Esophagus muscularis mucosa (tissue), 4 donors: ENCODE data around the gene PCED1A. TPM values are rescaled to one million over a fixed set of nuclear protein-coding genes. Genes with fewer than 3 reads are reported as not detected.

Experiments used
- DNase-seq: peaks from one replicate; pipeline ENCODE4 v3.0.0-alpha.2; 2017; ENCODE audit errors: extremely low spot score
- H3K27ac ChIP-seq, 4 donors: fragments of 200-600 bp; sonication (generic); replicated peaks in 1 of 4; 1 replicate in 3 of 4; 2 replicates in 1 of 4; pipeline ENCODE4 v1.5.1; 2016 to 2019; ENCODE audit warnings: mild to moderate bottlenecking in 1 of 4
- H3K27me3 ChIP-seq, 4 donors: fragments of 200-600 bp; sonication (generic); one replicate each; pipeline versions ENCODE4 v1.5.1 to v1.6.0; 2016 to 2019
- H3K36me3 ChIP-seq, 4 donors: fragments of 200-600 bp; sonication (generic); one replicate each; pipeline ENCODE4 v1.5.1; 2016 to 2019
- H3K4me1 ChIP-seq, 4 donors: fragments of 200-600 bp; sonication (generic); one replicate each; pipeline ENCODE4 v1.5.1; 2016 to 2019
- H3K4me3 ChIP-seq, 4 donors: fragments of 200-600 bp; sonication (generic); 1 replicate in 2 of 4; 2 replicates in 2 of 4; pipeline ENCODE4 v1.5.1; 2016 to 2019; ENCODE audit warnings: mild to moderate bottlenecking in 4 of 4, moderate library complexity in 1 of 4
- H3K9me3 ChIP-seq, 4 donors: fragments of 200-600 bp; sonication (generic); 1 replicate in 3 of 4; 2 replicates in 1 of 4; pipeline ENCODE4 v1.5.1; 2016 to 2019
- EP300 ChIP-seq: sonication (generic); formaldehyde crosslinking; IDR thresholded peaks from one replicate; pipeline ENCODE4 v1.6.1; 2017; ENCODE audit warnings: antibody characterized with exemption
- POLR2A ChIP-seq: fragments of 450-650 bp; IDR thresholded peaks from one replicate; pipeline ENCODE4 v1.6.1; 2017; ENCODE audit warnings: antibody characterized with exemption, moderate library complexity, mild to moderate bottlenecking, low read depth
- POLR2AphosphoS5 ChIP-seq, 2 donors: sonication (generic); formaldehyde crosslinking; IDR thresholded peaks; one replicate each; pipeline ENCODE4 v1.6.1; 2017; ENCODE audit warnings: antibody characterized with exemption in 2 of 2
- WGBS: methylation state at CpG from one replicate; pipeline ENCODE4 v1.1.5; 2018; 5-methylcytosine and 5-hydroxymethylcytosine counted together
- intact Hi-C: fragments of 100-400 bp; cut with DNase I; formaldehyde crosslinking; loops from one replicate; pipeline ENCODE4 v1.15.1; 2023
- total RNA-seq, 4 donors: library from RNA; depleted of rRNA; stranded (reverse); fragments of >200 nt; gene quantifications; one replicate each; pipeline versions ENCODE4 v1.1.0 to v1.2.1, GENCODE V29; 2016
- TF ChIP-seq, protein P1 (sequence below), 3 experiments: fragments of 200-600 bp in 2 of 3; fragments of 450-650 bp in 1 of 3; sonication (generic) in 2 of 3; IDR thresholded peaks; one replicate each; pipeline ENCODE4 v1.5.1; 2017 to 2019; ENCODE audit warnings: antibody characterized with exemption in 3 of 3, mild to moderate bottlenecking in 2 of 3, moderate library complexity in 1 of 3

The PCED1A gene
- total RNA-seq, 4 donors from 2014 or later = 15.1 to 24.1 (median 22.5) TPM

DNA sequence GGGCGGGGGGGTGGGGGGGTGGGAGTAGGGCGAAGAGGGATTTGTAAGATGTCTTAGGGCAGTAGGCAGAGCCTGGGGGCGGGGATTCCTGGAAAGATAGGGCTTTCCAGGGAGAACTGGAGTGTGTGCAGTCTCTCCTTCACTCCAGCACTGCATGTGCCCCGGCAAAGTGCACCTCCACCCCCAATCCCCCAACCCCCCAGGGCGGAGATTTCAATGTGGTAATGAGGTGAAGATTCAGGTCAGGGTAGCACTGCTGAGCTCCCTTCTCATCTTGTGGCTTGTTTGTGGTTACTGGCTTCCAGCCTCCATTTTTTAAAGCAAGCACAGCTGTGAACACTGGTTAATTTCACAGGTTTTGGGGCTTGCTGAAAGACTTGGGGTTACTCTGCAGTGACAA is 18.4 kb downstream of the PCED1A start:
- Histone ChIP-seq H3K4me3 (no peak overlapping the region), H3K27ac (no peak overlapping the region), H3K4me1 (peaks cover 0 to 14% (median 13%) of the 10 kb centered on the region in 4 donors), H3K27me3 (peaks cover 0 to 67% (median 20%) of the 10 kb centered on the region in 4 donors), H3K9me3 (no peaks in the 10 kb centered on the region), H3K36me3 (no peaks in the 10 kb centered on the region)
- DNase-seq = no peak
- no peak for TF ChIP-seq POLR2AphosphoS5 (IDR thresholded peaks at IDR 0.05)
- no peak for TF ChIP-seq POLR2A
- TF ChIP-seq EP300 = no peak
- TF ChIP-seq, protein P1, sequence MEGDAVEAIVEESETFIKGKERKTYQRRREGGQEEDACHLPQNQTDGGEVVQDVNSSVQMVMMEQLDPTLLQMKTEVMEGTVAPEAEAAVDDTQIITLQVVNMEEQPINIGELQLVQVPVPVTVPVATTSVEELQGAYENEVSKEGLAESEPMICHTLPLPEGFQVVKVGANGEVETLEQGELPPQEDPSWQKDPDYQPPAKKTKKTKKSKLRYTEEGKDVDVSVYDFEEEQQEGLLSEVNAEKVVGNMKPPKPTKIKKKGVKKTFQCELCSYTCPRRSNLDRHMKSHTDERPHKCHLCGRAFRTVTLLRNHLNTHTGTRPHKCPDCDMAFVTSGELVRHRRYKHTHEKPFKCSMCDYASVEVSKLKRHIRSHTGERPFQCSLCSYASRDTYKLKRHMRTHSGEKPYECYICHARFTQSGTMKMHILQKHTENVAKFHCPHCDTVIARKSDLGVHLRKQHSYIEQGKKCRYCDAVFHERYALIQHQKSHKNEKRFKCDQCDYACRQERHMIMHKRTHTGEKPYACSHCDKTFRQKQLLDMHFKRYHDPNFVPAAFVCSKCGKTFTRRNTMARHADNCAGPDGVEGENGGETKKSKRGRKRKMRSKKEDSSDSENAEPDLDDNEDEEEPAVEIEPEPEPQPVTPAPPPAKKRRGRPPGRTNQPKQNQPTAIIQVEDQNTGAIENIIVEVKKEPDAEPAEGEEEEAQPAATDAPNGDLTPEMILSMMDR (IDR thresholded peaks at IDR 0.05) = no peak
- 40% methylated on average over 5 of the region's 5 CpGs for whole genome bisulfite sequencing
- intact Hi-C loops = no loop called here

DNA sequence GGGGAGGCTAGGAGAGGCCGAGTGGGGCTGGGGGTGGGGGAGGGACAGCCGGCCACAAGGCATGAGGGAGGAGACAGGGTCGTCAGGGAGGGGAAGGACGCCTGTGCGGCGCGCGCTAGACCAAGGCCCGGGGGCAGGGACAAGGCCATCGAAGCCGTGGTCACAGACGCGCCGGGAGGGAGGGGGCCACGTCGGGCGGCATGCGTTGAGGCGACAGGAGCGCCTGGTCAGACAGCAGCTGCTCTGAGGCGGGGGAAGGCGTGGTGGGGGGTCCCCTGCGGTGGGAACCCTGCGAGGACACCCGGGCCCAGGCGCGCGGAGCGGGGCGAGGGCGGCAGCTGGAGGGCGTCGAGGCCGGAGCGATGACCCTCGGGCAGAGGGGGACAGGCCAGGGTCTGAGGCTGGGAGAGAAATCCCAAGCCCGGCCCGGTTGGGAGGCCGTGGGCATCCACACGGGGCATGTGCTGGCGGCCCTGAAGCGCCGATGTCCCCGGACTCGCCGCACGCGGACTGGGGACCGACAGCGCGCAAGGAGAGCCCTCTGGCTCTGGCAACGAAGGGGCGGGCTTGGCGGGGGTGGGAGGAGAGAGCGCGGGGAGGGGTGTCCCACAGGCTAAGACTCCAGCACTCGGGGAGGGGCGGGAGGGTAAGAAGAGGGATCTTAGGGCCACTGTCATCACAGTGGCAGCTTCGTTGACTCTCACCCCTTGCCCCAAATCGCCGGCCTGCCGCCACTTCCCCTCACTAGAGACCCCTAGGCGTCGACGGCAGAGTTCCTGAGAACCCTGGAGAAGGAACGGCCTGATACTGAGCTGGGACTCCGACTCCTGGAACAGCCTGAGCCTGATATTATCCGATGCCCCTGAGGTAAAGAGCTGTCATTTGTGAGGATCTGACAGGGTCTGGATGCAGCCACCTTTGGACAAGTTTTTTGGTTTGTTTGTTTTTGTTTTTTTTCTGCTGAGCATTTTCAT is 19.3 kb downstream of the PCED1A start:
- no peak for DNase-seq
- Histone ChIP-seq H3K4me1 (peaks cover 0 to 14% (median 13%) of the 10 kb centered on the region in 4 donors), H3K27ac (no peak overlapping the region), H3K27me3 (peaks cover 0 to 67% (median 17%) of the 10 kb centered on the region in 4 donors), H3K4me3 (no peak overlapping the region), H3K36me3 (no peaks in the 10 kb centered on the region), H3K9me3 (no peaks in the 10 kb centered on the region)
- intact Hi-C loops = no loop called here
- no peak for TF ChIP-seq POLR2A
- TF ChIP-seq, protein P1 (IDR thresholded peaks at IDR 0.05) = no peak
- 29% methylated on average over 32 of the region's 68 CpGs for WGBS

DNA sequence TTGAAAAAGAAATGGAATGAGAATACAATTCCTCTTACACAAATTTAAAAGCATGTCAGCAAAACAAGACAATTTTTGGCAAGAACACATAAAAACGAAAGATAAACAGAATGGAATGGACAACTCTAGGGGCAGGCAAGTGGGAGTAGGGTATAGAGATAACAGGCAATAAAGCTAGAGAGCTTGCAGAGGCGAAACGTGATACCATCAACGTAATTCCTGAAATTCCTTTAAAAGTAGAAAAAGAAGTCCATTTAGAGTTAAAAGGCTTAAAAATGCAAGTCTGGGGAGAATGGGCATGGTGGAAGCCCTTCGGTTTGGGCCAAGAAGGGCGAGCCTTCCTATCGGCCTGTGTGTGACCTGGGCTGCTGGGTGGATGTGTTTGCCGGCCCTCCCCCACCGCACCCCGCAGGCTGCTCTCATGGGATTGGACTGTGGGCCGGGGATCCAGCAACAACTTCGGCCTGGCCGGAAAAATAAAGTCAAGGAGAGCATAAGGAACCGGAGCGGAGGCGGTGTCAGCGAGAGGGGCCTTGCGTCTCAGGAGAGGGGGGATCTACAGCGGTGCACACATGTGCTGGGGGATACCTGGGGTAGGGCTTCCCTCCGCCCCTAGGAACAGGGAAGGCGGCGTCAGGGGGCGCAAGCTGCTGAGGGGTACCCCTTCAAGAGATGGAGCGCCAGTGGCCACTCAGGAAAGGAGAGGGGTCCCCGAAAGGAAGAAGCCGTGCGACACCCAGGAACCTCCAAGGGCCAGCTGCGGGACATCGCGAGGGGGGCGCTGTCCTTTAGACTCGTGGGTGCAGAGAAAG is 20.2 kb downstream of the PCED1A start:
- H3K27ac ChIP-seq = no peak overlapping the region
- intact Hi-C loops = no loop called here
- no peak for DNase-seq
- no peaks in the 10 kb centered on the region for H3K36me3 ChIP-seq
- WGBS = 38% methylated on average over 32 of the region's 32 CpGs
- no peaks in the 10 kb centered on the region for H3K9me3 ChIP-seq
- no peak for TF ChIP-seq POLR2A
- TF ChIP-seq EP300 = no peak
- no peak for TF ChIP-seq POLR2AphosphoS5 (IDR thresholded peaks at IDR 0.05)
- TF ChIP-seq, protein P1 (IDR thresholded peaks at IDR 0.05) = no peak
- H3K4me3 ChIP-seq = no peak overlapping the region
- H3K27me3 ChIP-seq = peaks cover 0 to 61% (median 16%) of the 10 kb centered on the region in 4 donors
- peaks cover 0 to 14% (median 13%) of the 10 kb centered on the region in 4 donors for H3K4me1 ChIP-seq

GRCh38 chr20:2817891-2818595 is 22.4 kb downstream of the PCED1A start:
- Histone ChIP-seq H3K9me3 (no peaks in the 10 kb centered on the region), H3K36me3 (no peaks in the 10 kb centered on the region), H3K27me3 (peaks cover 0 to 61% (median 17%) of the 10 kb centered on the region in 4 donors), H3K4me3 (no peak overlapping the region), H3K27ac (no peak overlapping the region), H3K4me1 (peaks cover 0 to 18% (median 13%) of the 10 kb centered on the region in 4 donors)
- TF ChIP-seq, protein P1 (IDR thresholded peaks at IDR 0.05) = no peak
- TF ChIP-seq POLR2A = no peak
- TF ChIP-seq EP300 = no peak
- TF ChIP-seq POLR2AphosphoS5 (IDR thresholded peaks at IDR 0.05) = no peak
- 72% methylated on average over 6 of the region's 7 CpGs for WGBS
- DNase-seq = no peak
- intact Hi-C loops = no loop called here
